ENCODE measurements around the gene ZNF888.
"Not testable (repeated sequence)": the region's sequence is repeated elsewhere in the genome, so short reads cannot be mapped to it uniquely, and the experiment has no call there.

ZNF888 gene

DNA sequence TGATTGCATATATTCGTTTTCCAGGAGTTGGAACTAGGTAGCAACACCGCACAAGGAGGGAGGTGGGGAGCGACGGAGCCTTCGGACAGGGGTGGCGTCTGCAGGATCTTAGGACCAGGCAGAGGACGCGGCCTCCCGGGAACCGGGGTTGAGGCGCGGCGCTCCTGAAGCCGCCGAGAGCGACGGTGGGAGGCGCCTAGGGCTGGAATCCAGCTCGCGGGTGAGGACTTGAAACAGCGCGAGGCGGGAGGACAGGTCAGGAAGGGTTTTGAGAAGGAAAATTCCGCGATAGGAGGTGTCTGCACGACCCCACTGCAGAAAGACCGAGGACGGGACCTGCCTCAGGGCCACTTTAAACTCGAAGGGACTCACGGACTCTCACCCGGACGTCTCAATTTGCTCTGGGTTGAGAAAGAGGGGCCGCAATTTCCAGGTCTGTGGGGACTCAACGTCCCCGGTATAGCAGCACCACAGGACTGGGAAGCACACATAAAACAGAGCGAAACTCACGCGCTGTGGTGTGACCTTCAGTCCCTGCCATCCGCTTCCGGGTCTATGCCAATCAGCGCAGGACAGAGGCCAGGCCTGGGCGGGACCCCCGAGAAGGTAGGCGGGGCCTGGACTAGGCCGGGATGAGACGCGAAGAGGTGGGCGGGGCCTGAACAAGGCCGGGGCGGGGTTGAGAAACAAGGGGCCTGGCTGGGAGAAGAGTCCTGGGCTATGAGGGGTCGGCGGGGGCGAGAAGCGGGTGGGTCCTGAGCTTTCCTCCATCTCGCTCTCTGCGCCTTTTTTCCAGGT is 25.9 kb downstream of the ZNF888 start, which contains the start of gene ZNF320:
TSS of gene ZNF320 (minus strand) at position 498 of the 798 bp plus-strand sequence. CDS start 7,380 bp downstream, outside the sequence.
- intact Hi-C loops (cut with DNase I), result no loop called here
- DNase-seq, result peak; percentile 96 to 99 (median 98)

DNA sequence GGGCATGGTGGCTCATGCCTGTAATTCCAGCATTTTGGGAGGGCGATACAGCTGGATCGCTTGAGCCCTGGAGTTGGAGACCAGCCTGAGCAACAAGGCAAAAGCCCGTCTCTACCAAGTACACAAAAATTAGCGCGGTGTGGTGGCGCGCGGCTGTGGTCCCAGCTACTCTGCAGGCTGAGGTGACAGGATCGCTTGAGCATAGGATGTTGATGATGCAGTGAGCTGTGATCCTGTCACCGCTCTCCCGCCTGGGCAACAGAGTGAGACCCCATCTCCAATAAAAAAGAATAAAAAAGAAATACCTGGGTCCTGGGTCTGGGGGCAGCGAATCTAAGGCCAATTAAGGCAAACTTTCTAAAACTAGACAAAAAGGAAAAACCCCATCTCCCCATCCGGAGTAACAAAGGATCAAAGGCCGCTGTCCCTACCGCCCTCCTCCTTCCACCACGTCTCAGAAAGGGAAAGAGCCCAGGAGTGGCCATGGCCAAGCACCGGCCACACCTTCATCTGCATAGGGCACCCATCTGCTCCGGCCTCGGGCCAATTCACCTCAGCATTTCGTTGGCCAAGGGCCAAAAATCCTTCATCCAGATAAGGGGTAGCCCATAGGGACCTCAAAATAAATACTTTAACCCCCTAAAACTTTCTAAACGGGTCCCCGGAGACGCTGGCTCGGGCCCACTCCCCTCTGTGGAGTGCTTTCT is 26.6 kb downstream of the ZNF888 start:
- peak in 11 of 42 donors; percentile 2 to 46 (median 11) for DNase-seq
- intact Hi-C loops (cut with DNase I), result no loop called here

DNA sequence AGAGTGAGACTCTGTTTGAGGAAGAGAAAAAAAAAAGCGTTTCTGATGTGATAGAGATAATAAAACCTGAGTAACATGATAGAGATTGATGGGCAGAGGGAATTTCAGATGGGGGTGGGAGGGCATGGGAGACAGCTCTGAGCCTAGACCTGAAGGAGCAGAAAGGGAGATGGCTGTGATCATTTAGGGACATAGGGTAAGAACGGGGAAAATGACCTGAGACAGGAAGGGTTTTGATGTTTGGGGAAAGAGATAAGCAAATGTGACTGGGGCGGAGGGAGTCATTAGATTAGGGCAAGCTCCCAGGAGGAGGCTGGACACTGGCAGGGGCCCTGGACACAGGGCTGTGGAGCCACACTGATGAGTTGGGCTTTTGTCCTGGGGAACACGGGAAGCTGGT is 31.9 kb downstream of the ZNF888 start:
- no peak for DNase-seq
- intact Hi-C loops (cut with DNase I), result no loop called here

DNA sequence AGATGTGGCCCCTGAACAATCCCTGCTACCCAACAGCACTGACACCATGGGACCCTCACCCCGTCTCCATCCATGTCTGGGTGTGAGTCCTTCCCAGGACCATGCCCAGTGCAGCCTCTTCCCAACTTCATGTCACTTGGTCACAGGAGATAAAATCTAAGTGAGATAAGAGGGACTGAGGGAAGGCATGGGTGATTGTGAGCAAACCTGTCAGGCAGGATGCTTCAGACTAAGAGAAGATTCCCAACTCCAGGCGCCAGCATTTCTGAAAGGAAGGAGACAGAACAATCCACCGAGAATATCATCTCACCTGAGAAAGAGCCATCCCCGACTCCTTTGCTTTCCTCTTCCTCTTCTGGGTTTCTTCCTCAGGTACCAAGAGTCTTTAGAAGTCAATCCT is 33.3 kb downstream of the ZNF888 start:
- intact Hi-C loops (cut with DNase I), result no loop called here

DNA sequence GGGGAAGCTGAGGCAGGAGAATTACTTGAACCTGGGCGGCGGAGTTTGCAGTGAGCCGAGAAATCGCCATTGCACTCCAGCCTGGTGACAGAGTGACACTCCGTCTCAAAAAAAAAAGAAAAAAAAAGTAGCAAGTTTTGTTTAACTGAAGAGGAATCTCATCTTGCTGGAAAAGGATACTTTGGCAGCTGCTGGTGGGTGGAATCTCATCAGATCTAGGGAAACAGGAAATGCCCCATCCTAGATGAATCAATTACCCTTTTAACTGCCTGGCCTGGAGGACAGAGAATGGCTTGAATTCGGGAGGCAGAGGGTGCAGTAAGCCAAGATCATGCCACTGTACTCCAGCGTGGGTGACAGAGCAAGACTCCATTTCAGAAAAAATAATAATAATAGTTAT is 34.2 kb downstream of the ZNF888 start:
- intact Hi-C loops (cut with DNase I), result no loop called here
- DNase-seq, result no peak

More for the DNA sequence above, 33.3 kb downstream of the ZNF888 start:
- no peak for DNase-seq

DNA sequence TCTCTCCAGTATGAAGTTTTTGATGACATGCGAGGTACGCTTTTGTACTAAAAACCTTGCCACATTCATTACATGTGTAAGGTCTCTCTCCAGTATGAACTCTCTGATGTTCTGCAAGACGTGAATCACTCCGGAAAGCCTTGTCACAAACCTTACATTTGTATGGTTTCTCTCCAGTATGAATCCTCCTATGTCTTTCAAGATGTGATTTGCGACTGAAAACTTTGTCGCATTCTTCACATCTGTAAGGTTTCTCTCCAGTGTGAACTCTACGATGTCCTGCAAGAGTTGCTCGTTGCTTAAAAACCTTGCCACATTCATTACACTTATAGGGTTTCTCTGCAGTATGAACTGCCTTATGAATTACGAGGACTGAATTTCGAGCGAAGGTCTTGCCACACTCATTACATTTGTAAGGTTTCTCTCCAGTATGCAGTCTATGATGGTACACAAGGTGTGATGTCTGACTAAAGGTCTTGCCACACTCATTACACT is 42.3 kb downstream of the ZNF888 start:
- DNase-seq, result no peak
- intact Hi-C loops (cut with DNase I), result no loop called here

DNA sequence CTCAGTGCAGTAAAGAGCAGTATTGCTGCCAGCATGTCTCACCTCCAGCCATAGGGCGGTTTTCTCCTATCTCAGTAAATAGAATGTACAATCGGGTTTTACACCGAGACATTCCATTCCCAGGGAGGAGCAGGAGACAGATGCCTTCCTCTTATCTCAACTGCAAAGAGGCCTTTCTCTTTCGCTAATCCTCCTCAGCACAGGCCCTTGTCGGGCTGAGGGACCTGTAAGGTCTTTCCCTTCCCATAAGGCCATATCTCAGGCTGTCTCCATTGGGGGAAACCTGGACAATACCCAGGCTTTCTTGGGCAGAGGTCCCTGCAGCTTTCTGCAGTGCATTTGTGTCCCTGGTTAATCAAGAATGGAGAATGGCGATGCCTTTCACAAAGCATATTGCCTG is 50.2 kb downstream of the ZNF888 start:
- DNase-seq; intact Hi-C loops (cut with DNase I): not testable (repeated sequence)

DNA sequence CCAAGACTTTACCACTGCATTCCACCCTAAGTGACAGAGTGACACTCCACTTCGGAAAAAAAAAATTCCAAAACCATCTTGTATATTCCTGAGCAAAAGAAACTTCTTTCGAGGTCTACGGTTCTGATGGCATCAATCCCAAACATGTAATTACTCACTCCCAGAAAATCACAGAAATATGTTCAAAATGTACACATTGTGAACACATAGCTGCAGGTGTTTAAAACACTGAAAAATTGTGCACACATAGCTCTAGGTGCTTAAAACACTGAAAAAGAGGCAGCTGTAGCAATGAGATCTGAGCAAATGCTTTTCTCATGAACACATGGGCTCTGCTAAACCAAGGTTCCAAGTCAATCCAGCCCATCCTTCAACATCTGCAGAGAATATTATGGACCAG is 51.8 kb downstream of the ZNF888 start:
- intact Hi-C loops (cut with DNase I), result no loop called here
- no peak for DNase-seq

DNA sequence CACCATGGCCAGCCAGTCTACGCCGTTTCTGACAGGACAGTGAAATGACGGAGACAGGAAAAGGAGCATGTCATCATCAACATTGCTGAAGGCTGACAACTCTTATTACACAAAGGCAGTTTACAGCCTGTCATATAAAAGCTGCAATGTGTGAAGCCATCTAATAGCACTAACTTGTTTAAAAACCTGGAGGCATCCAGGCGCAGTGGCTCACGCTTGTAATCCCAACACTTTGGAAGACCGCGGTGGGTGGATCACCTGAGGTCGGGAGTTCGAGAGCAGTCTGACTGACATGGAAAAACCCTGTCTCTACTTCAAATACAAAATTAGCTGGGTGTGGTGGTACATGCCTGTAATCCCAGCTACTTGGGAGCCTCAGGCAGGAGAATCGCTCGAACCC is 55.2 kb downstream of the ZNF888 start:
- intact Hi-C loops (cut with DNase I); DNase-seq: not testable (repeated sequence)

DNA sequence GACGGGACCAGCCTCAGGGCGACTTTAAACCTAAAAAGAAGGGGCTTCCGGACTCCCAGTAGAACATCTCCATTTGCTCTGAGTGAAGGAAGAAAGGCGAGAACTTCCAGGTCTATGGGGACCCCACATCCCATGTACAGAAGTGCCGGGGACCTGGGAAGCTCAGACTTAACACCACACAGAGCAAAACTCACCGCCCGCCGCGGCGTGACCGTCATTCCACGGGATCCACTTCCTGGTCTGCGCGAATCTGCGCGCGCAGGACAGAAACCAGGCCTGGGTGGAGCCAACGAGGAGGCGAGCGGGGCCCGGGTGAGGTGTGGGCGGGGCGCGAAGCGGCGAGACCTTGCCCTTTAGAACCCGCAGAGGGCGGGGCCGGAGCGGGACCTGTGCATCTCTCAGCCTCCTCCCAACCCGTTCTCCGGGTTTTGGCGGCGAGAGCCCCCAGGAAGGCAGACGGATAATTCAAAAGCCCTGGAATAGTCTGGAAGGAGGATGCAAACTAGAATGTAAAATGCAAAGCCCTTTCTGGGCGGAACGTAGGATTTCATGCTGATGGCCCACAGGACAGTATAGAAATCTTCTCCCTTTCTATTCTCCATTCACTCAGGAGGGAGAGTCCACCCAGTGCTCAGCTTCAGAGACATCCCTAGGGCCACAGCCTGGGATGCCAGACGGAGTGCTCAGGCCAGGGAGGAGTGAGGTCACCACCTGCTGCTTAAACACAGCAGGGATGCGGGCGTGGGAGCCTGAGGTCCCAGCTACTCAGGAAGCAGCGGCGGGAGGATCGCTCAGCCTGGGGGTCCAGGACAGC is 65.6 kb downstream of the ZNF888 start, which contains the start of gene ZNF468:
TSS of gene ZNF468 (minus strand) at position 242 of the 814 bp plus-strand sequence. CDS start 3,347 bp downstream, outside the sequence.
- intact Hi-C loops (cut with DNase I), result not testable (repeated sequence)
- DNase-seq, result peak; percentile 52 to 91 (median 78)

DNA sequence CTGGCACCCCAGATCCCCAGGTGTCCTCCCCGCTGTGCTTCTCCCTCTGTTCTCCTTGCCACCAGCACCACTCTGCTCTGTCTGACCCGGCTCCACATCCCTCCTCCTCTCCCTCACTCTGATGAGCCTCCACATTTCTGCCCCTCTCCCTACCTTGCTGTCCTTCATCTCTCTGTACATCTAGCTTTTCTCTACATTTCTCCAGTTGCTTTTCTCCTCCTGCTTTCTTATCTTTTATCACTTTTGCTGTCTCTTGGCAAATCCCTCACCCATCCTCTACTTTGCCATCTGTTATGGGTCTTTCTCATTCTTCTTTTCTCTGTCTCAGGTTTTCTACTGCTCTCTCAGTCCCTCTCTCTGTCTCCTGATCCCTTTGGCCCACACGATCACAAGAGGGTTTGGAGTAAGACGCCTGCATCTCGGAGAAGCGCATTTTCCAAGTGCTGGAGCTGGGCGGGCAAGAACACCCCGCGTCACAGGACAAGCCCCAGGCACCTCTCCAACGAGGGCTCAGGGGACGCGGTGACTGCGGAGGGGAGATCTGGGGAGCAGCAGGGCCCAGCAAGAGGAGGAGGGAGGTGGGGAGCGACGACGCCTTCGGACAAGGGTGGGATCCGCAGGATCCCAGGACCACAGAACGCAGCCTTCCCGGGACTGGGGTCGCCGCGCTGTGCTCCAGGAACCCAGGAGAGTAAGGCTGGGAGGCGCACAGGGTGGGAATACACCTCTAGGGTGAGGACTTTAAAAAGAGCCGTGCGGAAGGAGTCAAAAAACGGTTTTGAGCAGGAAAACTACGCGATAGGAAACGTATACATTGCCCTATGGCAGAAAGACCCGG is 66.5 kb downstream of the ZNF888 start:
- DNase-seq, result peak in 9 of 42 donors; percentile 3 to 35 (median 9)
- intact Hi-C loops (cut with DNase I), result not testable (repeated sequence)
